ENCODE measurements around the gene ANKS1B. TPM values are rescaled to one million over a fixed set of nuclear protein-coding genes. Genes with fewer than 3 reads are reported as not detected.

ANKS1B gene
- total RNA-seq, 6 experiments from 2014 or later = 0.31 to 0.66 (median 0.37) TPM

DNA sequence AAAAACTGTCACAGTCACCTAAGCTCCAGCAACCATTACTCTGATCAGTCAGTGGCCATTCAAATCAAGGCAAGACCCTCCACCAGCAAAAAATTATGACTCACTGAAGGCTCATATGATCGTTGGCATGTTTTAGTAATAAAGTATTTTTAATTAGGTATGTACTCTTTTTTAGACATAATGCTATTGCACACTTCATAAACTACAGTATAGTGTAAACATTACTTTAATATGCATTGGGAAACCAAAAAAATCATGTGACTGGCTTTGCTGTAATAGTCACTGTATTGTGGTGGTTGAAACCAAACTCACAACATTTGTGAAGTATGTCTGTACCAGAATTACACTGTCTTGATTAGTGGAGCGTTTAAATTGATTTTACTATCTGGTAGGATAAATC, 471.7 kb downstream of the ANKS1B start:
- Mint-ChIP-seq H3K27me3 (ENCODE audit: insufficient read depth) (no peaks in the 10 kb centered on the region), H3K27ac (no peak overlapping the region), H3K4me3 (no peak overlapping the region), H3K36me3 (ENCODE audit: low read depth) (no peaks in the 10 kb centered on the region), H3K9me3 (peaks cover 54% of the 10 kb centered on the region), H3K4me1 (ENCODE audit: low read depth) (no peaks in the 10 kb centered on the region)
- DNase-seq = no peak
- TF ChIP-seq, protein P1, sequence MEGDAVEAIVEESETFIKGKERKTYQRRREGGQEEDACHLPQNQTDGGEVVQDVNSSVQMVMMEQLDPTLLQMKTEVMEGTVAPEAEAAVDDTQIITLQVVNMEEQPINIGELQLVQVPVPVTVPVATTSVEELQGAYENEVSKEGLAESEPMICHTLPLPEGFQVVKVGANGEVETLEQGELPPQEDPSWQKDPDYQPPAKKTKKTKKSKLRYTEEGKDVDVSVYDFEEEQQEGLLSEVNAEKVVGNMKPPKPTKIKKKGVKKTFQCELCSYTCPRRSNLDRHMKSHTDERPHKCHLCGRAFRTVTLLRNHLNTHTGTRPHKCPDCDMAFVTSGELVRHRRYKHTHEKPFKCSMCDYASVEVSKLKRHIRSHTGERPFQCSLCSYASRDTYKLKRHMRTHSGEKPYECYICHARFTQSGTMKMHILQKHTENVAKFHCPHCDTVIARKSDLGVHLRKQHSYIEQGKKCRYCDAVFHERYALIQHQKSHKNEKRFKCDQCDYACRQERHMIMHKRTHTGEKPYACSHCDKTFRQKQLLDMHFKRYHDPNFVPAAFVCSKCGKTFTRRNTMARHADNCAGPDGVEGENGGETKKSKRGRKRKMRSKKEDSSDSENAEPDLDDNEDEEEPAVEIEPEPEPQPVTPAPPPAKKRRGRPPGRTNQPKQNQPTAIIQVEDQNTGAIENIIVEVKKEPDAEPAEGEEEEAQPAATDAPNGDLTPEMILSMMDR (IDR thresholded peaks at IDR 0.05) = no peak

GRCh38 chr12:99505805-99506204, 478.9 kb downstream of the ANKS1B start:
- TF ChIP-seq, protein P1 (IDR thresholded peaks at IDR 0.05) = no peak
- Mint-ChIP-seq H3K4me1 (ENCODE audit: low read depth) (no peaks in the 10 kb centered on the region), H3K27me3 (ENCODE audit: insufficient read depth) (no peaks in the 10 kb centered on the region), H3K9me3 (peaks cover 45% of the 10 kb centered on the region), H3K27ac (no peak overlapping the region), H3K36me3 (ENCODE audit: low read depth) (no peaks in the 10 kb centered on the region), H3K4me3 (no peak overlapping the region)
- no peak for DNase-seq

- TF ChIP-seq, protein P1 (IDR thresholded peaks at IDR 0.05) = no peak
- Mint-ChIP-seq H3K4me1 (ENCODE audit: low read depth) (no peaks in the 10 kb centered on the region), H3K27ac (no peak overlapping the region), H3K9me3 (peaks cover 31% of the 10 kb centered on the region), H3K27me3 (ENCODE audit: insufficient read depth) (no peaks in the 10 kb centered on the region), H3K4me3 (no peak overlapping the region), H3K36me3 (ENCODE audit: low read depth) (no peaks in the 10 kb centered on the region)
- peak; percentile 13 for DNase-seq
Observed at GRCh38 chr12:99498756-99499155, 486.0 kb downstream of the ANKS1B start.

DNA sequence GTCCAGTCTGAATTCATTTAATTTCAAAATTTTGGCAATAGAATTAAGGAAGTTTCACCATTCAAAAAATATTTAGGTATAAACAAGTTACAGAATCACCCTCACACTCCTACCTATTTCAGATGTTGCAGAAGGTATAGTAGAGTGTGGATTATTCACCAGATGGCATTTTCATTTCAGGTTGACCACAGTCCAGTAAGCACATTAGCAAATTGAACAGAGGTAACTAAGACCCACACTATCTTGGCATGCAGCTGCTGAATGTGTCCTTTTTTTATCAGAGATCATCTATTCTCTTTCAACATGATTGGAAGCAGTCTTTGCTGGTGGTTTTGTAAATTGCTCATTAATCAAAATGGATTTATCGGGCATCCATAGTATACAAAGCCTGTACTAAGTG, 488.9 kb downstream of the ANKS1B start:
- H3K36me3 Mint-ChIP-seq (ENCODE audit: low read depth) = no peaks in the 10 kb centered on the region
- H3K4me3 Mint-ChIP-seq = no peak overlapping the region
- H3K27ac Mint-ChIP-seq = no peak overlapping the region
- DNase-seq = no peak
- H3K9me3 Mint-ChIP-seq = peaks cover 29% of the 10 kb centered on the region
- TF ChIP-seq, protein P1 (IDR thresholded peaks at IDR 0.05) = no peak
- no peaks in the 10 kb centered on the region for H3K27me3 Mint-ChIP-seq (ENCODE audit: insufficient read depth)
- no peaks in the 10 kb centered on the region for H3K4me1 Mint-ChIP-seq (ENCODE audit: low read depth)

DNA sequence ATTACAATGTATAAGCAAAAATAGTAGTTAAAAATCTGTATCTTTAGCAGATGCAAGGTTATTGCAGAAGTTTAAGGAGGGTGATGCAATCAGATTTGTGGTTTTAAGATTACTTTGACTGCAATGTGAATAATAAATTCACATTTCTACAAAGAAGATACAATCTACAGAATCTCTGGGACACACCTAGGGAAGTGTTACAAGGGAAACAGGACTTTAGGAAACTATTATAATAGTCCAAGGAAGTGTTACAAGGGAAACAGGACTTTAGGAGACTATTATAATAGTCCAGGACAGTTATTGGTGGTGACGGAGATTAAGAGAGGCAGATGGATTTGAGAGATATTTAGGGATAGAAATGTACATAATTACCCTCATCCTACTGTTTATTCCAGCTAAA, 491.5 kb downstream of the ANKS1B start:
- DNase-seq = no peak
- TF ChIP-seq, protein P1 (IDR thresholded peaks at IDR 0.05) = no peak
- Mint-ChIP-seq H3K4me3 (no peak overlapping the region), H3K9me3 (peaks cover 23% of the 10 kb centered on the region), H3K36me3 (ENCODE audit: low read depth) (no peaks in the 10 kb centered on the region), H3K4me1 (ENCODE audit: low read depth) (no peaks in the 10 kb centered on the region), H3K27ac (no peak overlapping the region), H3K27me3 (ENCODE audit: insufficient read depth) (no peaks in the 10 kb centered on the region)

DNA sequence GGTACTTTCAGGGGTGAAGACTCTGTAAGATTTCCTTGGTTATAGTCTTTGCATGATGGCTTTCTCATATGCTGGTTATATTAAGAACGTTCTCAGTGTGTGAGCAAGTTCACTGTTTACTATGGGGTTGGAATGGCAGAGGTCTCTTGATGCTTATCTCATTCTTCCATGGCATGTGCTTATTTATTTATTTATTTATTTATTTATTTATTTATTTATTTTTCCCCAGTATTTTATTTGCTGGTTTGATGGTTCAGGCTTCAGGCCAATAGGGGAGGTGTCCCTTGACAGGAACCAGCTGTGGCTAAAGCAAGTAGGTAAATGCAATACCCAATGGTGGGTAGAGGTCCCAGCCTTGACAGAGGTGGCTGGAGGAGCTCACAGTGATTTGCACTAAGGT, 498.5 kb downstream of the ANKS1B start:
- H3K27ac Mint-ChIP-seq = no peak overlapping the region
- no peaks in the 10 kb centered on the region for H3K4me1 Mint-ChIP-seq (ENCODE audit: low read depth)
- no peak overlapping the region for H3K4me3 Mint-ChIP-seq
- TF ChIP-seq, protein P1 (IDR thresholded peaks at IDR 0.05) = no peak
- H3K9me3 Mint-ChIP-seq = peaks cover 33% of the 10 kb centered on the region
- no peak for DNase-seq
- peaks cover 1% of the 10 kb centered on the region; the same call in 1 of the 2 replicates for H3K27me3 Mint-ChIP-seq (ENCODE audit: insufficient read depth)
- H3K36me3 Mint-ChIP-seq (ENCODE audit: low read depth) = no peaks in the 10 kb centered on the region
